DOHH2 (cell line): ENCODE results near the gene RINL.

Source experiments
- H3F3A ChIP-seq: fragments of 200-600 bp; sonication (generic), shearing (Covaris generic); 2 replicates; pipeline ENCODE4 v1.6.0; 2016; ENCODE audit warnings: antibody characterized with exemption, mild to moderate bottlenecking; ENCODE audit not compliant: control insufficient read depth, insufficient read depth
- H3K27ac ChIP-seq: fragments of 200-600 bp; sonication (generic); 2 replicates; pipeline ENCODE4 v1.5.1; 2014; ENCODE audit warnings: low read depth, mild to moderate bottlenecking, low read length, moderate library complexity
- H3K27me3 ChIP-seq: fragments of 200-600 bp; sonication (generic); 2 replicates; pipeline ENCODE4 v1.6.1; 2014; ENCODE audit warnings: mild to moderate bottlenecking, low read length, mixed read lengths; ENCODE audit not compliant: control insufficient read depth
- H3K36me3 ChIP-seq: fragments of 200-600 bp; sonication (generic); 2 replicates; pipeline ENCODE4 v1.6.1; 2014; ENCODE audit warnings: mild to moderate bottlenecking, low read length, moderate library complexity, mixed read lengths; ENCODE audit not compliant: control insufficient read depth
- H3K4me1 ChIP-seq: fragments of 200-600 bp; sonication (generic); 2 replicates; pipeline ENCODE4 v1.6.1; 2014; ENCODE audit warnings: mild to moderate bottlenecking, low read length, mixed read lengths; ENCODE audit not compliant: control insufficient read depth
- H3K4me2 ChIP-seq: fragments of 200-600 bp; sonication (generic); 2 replicates; pipeline ENCODE4 v1.6.0; 2014; ENCODE audit warnings: mild to moderate bottlenecking, low read length, moderate library complexity
- H3K4me3 ChIP-seq: fragments of 200-600 bp; sonication (generic); 2 replicates; pipeline ENCODE4 v1.5.1; 2014; ENCODE audit warnings: mild to moderate bottlenecking, low read length, mixed read lengths
- H3K79me2 ChIP-seq: fragments of 200-600 bp; sonication (generic); 2 replicates; pipeline ENCODE4 v1.6.1; 2014; ENCODE audit warnings: mild to moderate bottlenecking, low read length, mixed read lengths; ENCODE audit not compliant: control insufficient read depth
- H3K9me2 ChIP-seq: fragments of 200-600 bp; sonication (generic); replicated peaks from 2 replicates; pipeline ENCODE4 v1.6.1; 2014; ENCODE audit warnings: mild to moderate bottlenecking, low read length, mixed read lengths; ENCODE audit not compliant: control insufficient read depth
- H3K9me3 ChIP-seq: fragments of 200-600 bp; sonication (generic); 2 replicates; pipeline ENCODE4 v1.6.1; 2014; ENCODE audit warnings: antibody characterized with exemption, low read length, mixed read lengths; ENCODE audit not compliant: control insufficient read depth, insufficient read depth
- H4K20me1 ChIP-seq: fragments of 200-600 bp; sonication (generic); 2 replicates; pipeline ENCODE4 v1.6.0; 2014; ENCODE audit warnings: low read depth, mild to moderate bottlenecking, antibody characterized with exemption, low read length, moderate library complexity; ENCODE audit not compliant: control insufficient read depth, insufficient read depth
- CTCF ChIP-seq: fragments of 200-600 bp; sonication (generic); IDR thresholded peaks from one replicate; pipeline ENCODE4 v1.5.1; 2014; ENCODE audit warnings: antibody characterized with exemption, mild to moderate bottlenecking, low read depth, low read length; ENCODE audit not compliant: poor library complexity, severe bottlenecking
- EZH2phosphoT487 ChIP-seq: fragments of 200-600 bp; sonication (generic); IDR thresholded peaks from 2 replicates; pipeline ENCODE4 v1.6.1; 2017; ENCODE audit warnings: borderline replicate concordance, mild to moderate bottlenecking, antibody characterized with exemption, low read length, moderate library complexity, mixed read lengths

RINL gene

DNA sequence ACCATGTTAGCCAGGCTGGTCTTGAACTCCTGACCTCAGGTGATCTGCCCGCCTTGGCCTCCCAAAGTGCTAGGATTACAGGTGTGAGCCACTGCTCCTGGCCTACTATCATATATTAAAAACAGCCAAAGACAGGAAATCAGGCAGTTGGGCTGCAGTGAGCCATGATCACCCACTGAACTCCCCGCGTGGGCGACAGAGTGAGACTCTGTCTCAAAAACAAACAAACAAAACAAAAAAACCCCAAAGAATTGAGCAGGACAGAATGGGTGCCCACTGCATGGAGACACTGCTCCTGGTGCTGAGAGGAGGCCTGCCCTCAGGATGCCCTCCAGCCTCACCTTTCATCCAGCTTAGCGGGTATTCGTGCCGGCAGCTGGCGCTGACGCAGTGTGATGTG, 5.2 kb upstream of the RINL start:
- H4K20me1 ChIP-seq, result no peaks in the 10 kb centered on the region
- peaks cover 17% of the 10 kb centered on the region for H3K4me1 ChIP-seq
- no peaks in the 10 kb centered on the region for H3K36me3 ChIP-seq
- no peaks in the 10 kb centered on the region for H3K9me3 ChIP-seq
- no peak overlapping the region for H3K4me2 ChIP-seq
- H3K79me2 ChIP-seq, result peaks cover 7% of the 10 kb centered on the region; the same call in 1 of the 2 replicates
- H3K9me2 ChIP-seq, result no peaks in the 10 kb centered on the region
- H3K4me3 ChIP-seq, result no peak overlapping the region
- no peaks in the 10 kb centered on the region for H3K27me3 ChIP-seq
- no peak overlapping the region for H3K27ac ChIP-seq
- H3F3A ChIP-seq, result no peaks in the 10 kb centered on the region
- no peak for TF ChIP-seq CTCF
- TF ChIP-seq EZH2phosphoT487, result no peak

GRCh38 chr19:38880882-38881609, 3.0 kb upstream of the RINL start:
- no peaks in the 10 kb centered on the region for H4K20me1 ChIP-seq
- no peak overlapping the region for H3K27ac ChIP-seq

GRCh38 chr19:38880076-38880881, 2.2 kb upstream of the RINL start:
- no peak overlapping the region for H3K4me2 ChIP-seq
- peaks cover 5% of the 10 kb centered on the region; the same call in 1 of the 2 replicates for H3K36me3 ChIP-seq
- no peaks in the 10 kb centered on the region for H3K9me3 ChIP-seq
- no peaks in the 10 kb centered on the region for H3K27me3 ChIP-seq
- H4K20me1 ChIP-seq, result no peaks in the 10 kb centered on the region
- peaks cover 6% of the 10 kb centered on the region; the same call in 1 of the 2 replicates for H3F3A ChIP-seq
- H3K27ac ChIP-seq, result no peak overlapping the region
- peaks cover 28% of the 10 kb centered on the region for H3K4me1 ChIP-seq
- TF ChIP-seq CTCF, result no peak
- no peak for TF ChIP-seq EZH2phosphoT487
- H3K9me2 ChIP-seq, result no peaks in the 10 kb centered on the region
- H3K79me2 ChIP-seq, result peaks cover 11% of the 10 kb centered on the region
- H3K4me3 ChIP-seq, result no peak overlapping the region

More at GRCh38 chr19:38880882-38881609, 3.0 kb upstream of the RINL start:
- Histone ChIP-seq H3K9me3 (no peaks in the 10 kb centered on the region), H3K4me3 (no peak overlapping the region), H3F3A (peaks cover under 1% of the 10 kb centered on the region; the same call in 1 of the 2 replicates), H3K36me3 (peaks cover 4% of the 10 kb centered on the region; the same call in 1 of the 2 replicates), H3K27me3 (no peaks in the 10 kb centered on the region), H3K9me2 (no peaks in the 10 kb centered on the region), H3K79me2 (peaks cover 11% of the 10 kb centered on the region), H3K4me2 (no peak overlapping the region), H3K4me1 (peaks cover 28% of the 10 kb centered on the region)
- TF ChIP-seq EZH2phosphoT487 (no peak), CTCF (no peak)
